GM20000 (cell line): ENCODE results near the gene POC1A.

Experiments
- DNase-seq: peaks from one replicate; pipeline ENCODE4 v3.0.0; 2012; ENCODE audit warnings: low spot score
- CTCF ChIP-seq: IDR thresholded peaks from 2 replicates; pipeline ENCODE4 v1.5.1; 2012; ENCODE audit warnings: mild to moderate bottlenecking, control low read depth; ENCODE audit errors: extremely low read depth, missing control alignments

Gene POC1A

GRCh38 chr3:52095990-52096775, 58.0 kb downstream of the POC1A start:
- DNase-seq: no peak
- TF ChIP-seq CTCF: no peak

GRCh38 chr3:52094571-52095485, 59.4 kb downstream of the POC1A start:
- no peak for DNase-seq

GRCh38 chr3:52093756-52094545, 60.3 kb downstream of the POC1A start:
- TF ChIP-seq CTCF: no peak
- DNase-seq: no peak

More at GRCh38 chr3:52094571-52095485, 59.4 kb downstream of the POC1A start:
- TF ChIP-seq CTCF: no peak

GRCh38 chr3:52092891-52093290, 61.3 kb downstream of the POC1A start:
- TF ChIP-seq CTCF: no peak
- no peak for DNase-seq

GRCh38 chr3:52092271-52092660, 62.0 kb downstream of the POC1A start:
- DNase-seq: no peak
- no peak for TF ChIP-seq CTCF

- TF ChIP-seq CTCF: no peak
- no peak for DNase-seq
These were observed 62.5 kb downstream of the POC1A start for GRCh38 chr3:52091586-52092270.
